GM21737 (cell line): ENCODE data around the gene CMBL.
"Not testable (repeated sequence)": the region's sequence is repeated elsewhere in the genome, so short reads cannot be mapped to it uniquely, and the experiment has no call there.

ENCODE experiments used
- ATAC-seq: cut with Tn5 transposase; IDR thresholded peaks from one replicate; pipeline ENCODE4 v1.9.1; 2021; ENCODE audit warnings: mild to moderate bottlenecking, moderate library complexity; ENCODE audit not compliant: unreplicated experiment

Gene CMBL

GRCh38 chr5:10262121-10262774, 45.5 kb downstream of the CMBL start:
- ATAC-seq = no peak

GRCh38 chr5:10261065-10261464, 46.6 kb downstream of the CMBL start:
- ATAC-seq = no peak

- ATAC-seq = no peak
Observed at GRCh38 chr5:10259899-10260298, 47.8 kb downstream of the CMBL start.

GRCh38 chr5:10257870-10258269, 49.8 kb downstream of the CMBL start:
- no peak for ATAC-seq

GRCh38 chr5:10254686-10255085, 53.0 kb downstream of the CMBL start:
- no peak for ATAC-seq

- ATAC-seq = no peak
Observed at GRCh38 chr5:10253390-10253789, 54.3 kb downstream of the CMBL start.

- no peak for ATAC-seq
Observed at GRCh38 chr5:10251405-10251804, 56.3 kb downstream of the CMBL start.

GRCh38 chr5:10250806-10251276, 56.9 kb downstream of the CMBL start:
- ATAC-seq = peak; percentile 22

- peak; percentile 78 for ATAC-seq
Observed at GRCh38 chr5:10249948-10250805, 57.5 kb downstream of the CMBL start, which contains the start of gene CCT5. Gene CCT5, plus strand, starts transcription at chr5:10250280. Its CDS starts 61 bp downstream, at chr5:10250341.

GRCh38 chr5:10248378-10249260, 59.1 kb downstream of the CMBL start:
- ATAC-seq = no peak

- not testable (repeated sequence) for ATAC-seq
Observed at GRCh38 chr5:10247217-10247616, 60.5 kb downstream of the CMBL start.

- ATAC-seq = no peak
Observed at GRCh38 chr5:10246761-10247160, 60.9 kb downstream of the CMBL start.

- ATAC-seq = no peak
Observed at GRCh38 chr5:10244342-10244944, 63.3 kb downstream of the CMBL start.

- no peak for ATAC-seq
Observed at GRCh38 chr5:10243660-10244240, 64.0 kb downstream of the CMBL start.

GRCh38 chr5:10235350-10235749, 72.4 kb downstream of the CMBL start:
- ATAC-seq = no peak

GRCh38 chr5:10233505-10233904, 74.2 kb downstream of the CMBL start:
- ATAC-seq = no peak

GRCh38 chr5:10233011-10233410, 74.7 kb downstream of the CMBL start:
- no peak for ATAC-seq

- no peak for ATAC-seq
Observed at GRCh38 chr5:10232386-10232785, 75.3 kb downstream of the CMBL start.

- ATAC-seq = no peak
Observed at GRCh38 chr5:10229306-10230048, 78.2 kb downstream of the CMBL start.

GRCh38 chr5:10228288-10228687, 79.4 kb downstream of the CMBL start:
- no peak for ATAC-seq
